CD4-positive, alpha-beta T cell treated with Interleukin-10 for 1 hour (primary cell): ENCODE measurements around the gene KCNQ1.

Experiments used
- DNase-seq: peaks from one replicate; pipeline ENCODE4 v3.0.0-alpha.2; 2020

Gene KCNQ1

DNA sequence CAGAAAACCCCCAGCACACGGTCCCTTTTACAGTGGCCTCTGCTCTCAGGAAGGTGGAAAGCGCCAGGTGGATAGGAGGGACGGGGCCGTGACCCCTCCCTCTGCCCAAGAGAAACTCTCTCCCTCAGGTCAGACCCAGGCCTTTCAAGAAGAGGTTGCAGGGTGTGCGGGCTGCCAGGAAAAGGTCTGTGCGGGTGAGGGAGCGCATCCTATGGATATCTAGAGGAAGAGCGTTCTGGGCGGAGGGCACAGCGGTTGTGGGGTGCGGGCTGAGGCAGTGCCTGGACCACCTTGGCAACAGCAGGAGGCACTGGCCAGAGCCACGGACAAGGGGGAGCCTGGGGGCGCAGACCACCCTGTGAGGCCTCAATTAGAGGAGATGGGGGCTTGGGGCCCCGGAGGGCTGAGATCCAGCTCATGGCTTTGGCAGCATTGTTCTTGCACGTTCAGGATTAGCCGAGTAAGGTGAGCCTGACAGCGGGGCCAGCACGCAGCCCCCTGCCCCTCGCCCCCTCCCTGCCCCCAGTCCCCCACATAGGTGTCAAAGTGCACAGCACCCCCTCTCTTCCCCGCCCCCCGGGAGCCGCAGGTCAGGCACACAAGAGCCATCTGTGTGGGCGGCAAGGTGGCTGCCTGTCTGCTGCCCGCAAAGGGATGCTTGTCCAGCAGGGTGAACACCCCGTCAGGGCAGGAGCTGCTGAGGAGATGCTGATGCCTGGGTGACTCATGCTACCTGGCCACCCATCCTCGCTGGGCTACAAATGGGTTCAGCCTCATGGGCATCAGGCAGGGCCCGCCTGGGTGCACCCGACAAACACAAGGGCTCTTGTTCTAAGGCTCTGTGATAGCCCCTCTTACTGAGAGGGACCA is 347.8 kb downstream of the KCNQ1 start:
- no peak for DNase-seq

DNA sequence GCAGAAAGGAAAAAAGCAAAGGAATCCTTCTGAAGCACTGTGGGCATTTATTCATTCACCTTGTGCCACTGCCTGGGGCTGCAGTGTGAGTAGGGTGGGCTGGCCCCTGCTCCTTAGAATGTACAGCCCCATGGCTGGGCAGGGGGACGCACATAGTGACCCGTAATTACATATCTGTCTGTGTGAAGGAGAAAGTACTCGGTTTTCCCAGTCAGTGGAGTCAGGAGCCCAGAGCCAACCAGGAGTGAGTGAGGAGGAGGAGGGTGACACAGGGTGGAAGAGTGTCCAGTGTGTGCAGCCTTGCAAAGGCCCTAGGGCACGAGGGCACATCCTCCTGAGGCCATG is 348.9 kb downstream of the KCNQ1 start:
- no peak for DNase-seq

DNA sequence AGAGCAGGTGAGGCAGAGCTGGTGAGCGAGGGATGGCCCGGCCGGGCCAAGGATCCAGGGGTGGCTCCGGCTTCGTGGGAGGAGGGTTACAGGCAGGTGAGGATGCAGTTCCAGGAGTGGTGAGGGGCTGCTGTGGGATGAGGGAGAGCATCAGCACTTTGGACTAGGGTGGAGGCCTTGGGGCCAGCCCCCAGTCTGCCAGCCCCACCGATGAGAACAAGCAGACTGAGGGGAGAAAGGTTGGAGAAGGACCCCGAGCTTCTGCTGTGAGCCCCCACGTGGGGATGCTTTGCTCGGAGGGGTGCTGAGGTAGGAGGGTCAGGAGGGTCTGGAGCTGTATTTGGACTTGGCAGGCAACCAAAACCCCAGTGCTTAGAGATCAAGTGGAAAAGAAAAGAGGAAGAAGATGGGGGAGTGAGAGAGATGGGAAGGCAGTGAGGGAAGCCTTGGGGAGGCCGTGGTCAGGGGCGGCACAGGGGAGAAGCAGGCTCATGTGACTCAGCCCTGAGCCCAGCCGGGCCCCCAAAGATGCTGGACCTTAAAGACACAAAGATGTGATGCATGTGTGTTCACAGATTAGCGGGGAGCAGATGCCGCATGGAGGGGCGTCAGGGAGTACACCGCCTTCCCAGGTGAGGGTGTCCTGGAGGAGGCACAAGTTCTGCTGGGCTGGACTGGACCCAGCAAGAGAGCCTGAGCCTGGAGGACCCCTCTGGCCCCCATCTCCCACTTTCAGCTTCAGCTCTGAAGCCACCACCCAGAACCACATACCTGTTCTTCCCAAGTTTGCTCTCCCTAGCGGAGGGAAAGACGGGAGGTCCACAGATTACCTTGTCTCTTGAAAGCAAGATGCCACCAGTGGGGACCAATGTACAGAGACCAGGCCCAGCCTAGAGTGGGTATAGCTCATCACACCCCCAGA is 349.5 kb downstream of the KCNQ1 start:
- DNase-seq: no peak

DNA sequence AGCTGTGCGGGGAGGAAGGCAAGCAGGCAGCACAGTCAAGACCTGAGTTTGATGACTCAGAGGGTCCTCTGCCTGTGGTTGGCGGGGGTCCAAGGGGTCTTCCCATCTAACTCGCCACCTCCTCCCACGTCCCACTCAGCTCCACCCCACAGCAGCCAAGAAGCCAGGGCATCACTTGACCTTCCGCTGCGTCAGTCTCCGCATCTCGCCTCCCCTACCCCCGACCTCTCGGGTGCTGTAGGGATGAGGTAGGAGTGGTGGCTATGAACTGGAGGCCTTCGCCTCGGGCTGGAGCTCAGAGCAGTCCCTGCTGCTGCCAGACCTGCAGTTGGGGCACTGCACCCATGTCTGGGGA is 350.1 kb downstream of the KCNQ1 start:
- no peak for DNase-seq

DNA sequence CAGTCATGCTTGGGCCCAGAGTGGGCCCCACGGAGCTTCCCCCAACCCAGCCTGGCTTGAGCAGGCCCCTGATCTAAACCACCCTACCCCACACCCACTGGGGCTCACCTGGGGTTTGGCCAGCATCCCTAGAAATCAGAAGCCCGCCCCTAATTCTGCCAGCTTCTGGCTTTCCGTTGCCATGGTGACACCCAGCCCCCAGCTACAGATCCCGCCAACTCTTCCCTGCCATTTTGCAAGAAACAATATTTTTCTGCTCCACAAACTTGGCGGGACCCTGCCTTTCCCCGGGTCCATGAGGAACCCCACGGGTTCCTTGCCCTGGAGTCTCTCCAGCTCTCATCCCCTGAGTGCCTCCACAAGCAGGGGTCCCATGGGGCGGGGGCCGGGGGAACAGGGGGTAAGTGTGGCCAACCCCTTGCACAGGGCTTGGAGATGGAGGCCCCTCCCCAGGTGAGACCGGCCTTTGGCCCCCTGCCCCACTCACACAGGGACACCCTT is 350.7 kb downstream of the KCNQ1 start:
- DNase-seq: no peak

DNA sequence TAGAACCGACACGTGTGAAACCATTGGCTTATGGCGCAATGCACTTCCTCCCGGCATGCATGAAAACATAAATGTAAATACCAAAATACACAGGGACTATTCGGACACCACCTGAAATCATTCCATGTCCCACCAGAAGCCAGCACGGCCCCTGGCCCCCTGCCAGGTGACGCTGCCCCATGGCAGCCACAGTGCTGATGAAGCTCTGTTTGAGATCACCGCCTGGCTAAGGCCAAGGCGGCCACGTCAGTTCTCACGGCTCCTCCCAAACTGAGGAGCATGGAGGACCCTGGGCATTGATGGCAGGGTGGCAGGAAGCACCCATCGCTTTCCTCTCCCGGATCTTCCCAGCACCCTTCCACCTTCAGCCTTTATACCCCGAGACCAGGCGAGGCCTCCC is 351.3 kb downstream of the KCNQ1 start:
- no peak for DNase-seq

DNA sequence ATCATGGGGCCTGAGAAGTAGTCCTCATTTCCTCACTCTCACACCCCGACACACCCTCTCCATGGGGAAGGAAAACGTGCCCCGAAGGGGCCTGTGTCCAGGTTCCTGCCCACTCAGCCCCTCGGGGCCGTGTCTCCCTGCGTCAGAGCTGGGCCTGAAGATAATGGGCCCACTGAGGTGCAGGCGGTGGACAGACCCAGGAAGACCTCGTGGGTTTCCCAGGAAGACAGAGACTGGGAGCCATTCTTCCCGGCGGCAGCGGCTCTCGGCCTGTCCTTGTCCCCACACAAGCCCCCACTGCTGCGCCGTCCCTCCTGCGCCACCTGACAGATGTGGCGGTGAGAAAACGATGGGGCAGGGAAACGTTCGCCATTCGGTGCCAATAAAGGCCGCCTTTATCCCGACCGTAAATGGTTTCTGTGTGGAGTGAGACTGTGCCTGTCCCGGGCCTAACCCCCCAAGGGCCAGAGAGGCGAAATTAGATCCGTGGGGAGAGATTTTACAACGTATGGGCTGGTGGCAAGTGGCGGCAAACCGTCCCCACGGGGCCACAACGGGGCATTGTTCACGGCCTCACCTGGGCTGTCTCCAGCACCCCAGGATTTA is 351.8 kb downstream of the KCNQ1 start:
- no peak for DNase-seq

DNA sequence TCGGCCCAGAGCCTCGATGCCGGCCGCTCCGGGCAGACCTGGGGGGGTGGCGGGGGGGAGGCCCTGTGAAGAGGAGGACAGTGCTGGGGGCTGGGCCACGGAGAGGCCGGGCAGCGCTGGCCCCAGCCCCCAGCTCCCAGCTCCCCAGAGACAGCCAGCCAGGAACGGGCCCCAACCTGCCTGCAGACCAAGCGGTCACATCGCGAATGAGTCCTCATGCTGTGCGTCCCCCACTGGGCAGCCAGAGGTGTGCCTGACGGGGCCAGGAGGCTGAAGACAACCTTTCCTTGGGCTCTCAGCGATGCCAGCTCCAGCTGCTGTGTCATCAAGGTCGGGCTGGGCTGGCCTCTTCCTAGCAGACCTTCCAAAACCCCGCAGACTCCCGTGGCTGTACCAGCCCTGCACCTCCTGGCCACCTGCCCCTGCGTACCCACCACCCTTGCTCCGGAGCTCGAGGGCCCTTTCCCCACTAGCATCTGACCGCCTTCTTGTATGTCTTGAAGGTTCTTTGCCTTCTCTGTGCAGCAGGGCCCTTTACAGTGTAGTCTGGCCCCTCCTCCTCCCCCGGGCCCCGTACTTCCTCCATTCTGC is 352.4 kb downstream of the KCNQ1 start:
- DNase-seq: no peak

DNA sequence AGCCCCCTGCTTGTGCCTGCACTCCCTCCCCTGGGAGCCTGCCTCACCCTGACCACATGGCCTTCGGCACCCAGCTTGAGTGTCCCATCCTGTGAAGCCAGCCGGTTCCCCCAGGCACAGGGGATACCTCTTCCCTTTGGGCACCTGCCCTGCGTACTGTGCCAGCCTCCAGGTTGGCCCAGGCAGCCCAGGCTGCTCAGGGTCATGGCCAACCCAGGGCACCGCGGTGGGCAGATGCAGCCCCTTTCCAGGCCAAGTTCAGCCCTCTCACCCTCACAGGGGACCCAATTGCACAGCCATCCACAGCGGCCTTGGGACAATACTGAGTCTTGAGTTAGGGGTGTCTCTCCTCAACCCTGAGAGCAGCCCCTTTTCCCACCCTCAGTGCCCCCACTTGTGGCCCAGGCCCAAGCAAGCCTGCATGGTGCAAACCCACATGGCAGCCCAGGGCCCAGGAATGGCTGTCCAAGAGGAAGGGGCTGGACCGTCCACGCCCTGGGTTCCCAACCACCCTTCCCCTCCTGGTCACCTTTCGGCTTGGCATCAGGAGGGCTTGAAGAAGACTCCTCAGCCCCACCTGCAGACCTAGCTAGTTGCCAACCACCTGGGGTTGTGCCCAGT is 353.0 kb downstream of the KCNQ1 start:
- no peak for DNase-seq

DNA sequence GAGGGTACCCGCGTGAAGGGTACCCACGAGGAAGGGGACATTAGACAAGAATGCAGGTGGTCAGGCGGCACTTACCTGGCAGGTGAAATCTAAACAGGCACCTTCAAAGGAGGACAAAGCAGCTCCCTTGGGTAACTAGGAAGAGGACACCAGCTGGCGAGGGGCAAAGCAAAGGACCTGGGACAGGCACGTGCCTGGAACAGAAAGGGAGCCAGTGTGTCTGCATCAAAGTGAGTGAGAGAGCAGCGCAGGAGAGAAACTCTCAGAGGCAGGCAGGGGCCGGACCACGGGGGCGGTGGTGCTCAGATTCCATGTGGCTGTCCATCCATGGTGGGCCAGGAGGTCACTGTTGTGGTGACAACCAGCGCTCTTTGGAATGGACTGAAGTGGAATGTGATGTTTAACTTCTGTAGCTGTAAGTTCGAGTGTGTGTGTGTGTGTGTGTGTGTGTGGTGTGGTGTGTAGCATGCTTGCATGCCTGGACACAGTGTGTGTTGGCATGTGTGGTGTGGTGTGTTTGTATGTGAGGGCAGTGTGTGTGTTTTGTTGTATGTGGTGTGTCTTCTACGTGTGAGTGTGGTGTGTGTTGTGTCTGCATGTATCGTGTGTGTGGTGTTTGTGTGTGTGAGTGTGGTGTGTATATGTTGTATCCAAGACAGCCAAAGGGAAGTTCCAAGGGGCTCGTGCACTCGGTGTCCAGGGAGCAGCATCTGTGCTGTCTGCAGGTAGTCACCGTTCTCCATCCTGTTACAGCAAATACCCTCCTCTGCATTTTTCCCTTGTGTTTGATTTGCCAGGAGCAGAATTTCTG is 354.3 kb downstream of the KCNQ1 start:
- no peak for DNase-seq

DNA sequence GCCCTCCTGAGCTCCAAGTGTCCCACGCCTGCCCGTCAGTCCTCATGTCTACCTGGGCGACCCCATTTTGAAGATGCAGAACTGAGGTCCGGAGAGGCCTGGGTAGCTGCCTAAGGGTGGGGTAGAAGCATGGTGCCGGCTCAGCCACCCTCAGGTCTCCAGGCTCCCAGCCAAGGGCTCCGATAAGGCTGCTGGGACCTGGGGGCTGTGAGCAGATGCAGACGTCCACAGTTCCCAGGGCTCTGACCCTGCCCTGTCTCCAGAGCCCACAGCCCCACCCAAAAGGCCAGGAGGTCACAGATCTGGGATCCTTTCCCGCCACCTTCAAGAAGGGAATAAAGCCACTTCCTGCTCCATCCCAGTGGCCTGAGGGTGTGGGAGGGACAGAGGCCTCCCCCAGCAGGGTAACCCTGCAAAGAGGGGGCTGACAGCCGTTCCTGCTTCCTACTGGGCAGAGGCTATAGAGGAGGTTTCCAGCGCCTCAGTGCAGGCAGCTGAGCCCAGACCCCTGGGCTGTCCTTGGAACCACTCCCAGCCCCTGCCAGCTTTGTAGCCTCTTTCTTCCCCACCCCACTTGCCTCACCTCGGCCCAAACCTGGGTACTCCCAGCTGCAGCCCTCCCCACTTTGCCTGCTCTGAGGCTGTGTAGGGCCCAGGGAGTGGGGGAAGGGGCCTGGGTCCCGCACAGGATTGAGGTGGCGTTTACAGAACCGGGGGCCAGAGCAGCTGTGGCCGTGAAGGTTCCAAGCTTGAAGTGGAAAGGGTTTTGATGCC is 355.3 kb downstream of the KCNQ1 start:
- no peak for DNase-seq

DNA sequence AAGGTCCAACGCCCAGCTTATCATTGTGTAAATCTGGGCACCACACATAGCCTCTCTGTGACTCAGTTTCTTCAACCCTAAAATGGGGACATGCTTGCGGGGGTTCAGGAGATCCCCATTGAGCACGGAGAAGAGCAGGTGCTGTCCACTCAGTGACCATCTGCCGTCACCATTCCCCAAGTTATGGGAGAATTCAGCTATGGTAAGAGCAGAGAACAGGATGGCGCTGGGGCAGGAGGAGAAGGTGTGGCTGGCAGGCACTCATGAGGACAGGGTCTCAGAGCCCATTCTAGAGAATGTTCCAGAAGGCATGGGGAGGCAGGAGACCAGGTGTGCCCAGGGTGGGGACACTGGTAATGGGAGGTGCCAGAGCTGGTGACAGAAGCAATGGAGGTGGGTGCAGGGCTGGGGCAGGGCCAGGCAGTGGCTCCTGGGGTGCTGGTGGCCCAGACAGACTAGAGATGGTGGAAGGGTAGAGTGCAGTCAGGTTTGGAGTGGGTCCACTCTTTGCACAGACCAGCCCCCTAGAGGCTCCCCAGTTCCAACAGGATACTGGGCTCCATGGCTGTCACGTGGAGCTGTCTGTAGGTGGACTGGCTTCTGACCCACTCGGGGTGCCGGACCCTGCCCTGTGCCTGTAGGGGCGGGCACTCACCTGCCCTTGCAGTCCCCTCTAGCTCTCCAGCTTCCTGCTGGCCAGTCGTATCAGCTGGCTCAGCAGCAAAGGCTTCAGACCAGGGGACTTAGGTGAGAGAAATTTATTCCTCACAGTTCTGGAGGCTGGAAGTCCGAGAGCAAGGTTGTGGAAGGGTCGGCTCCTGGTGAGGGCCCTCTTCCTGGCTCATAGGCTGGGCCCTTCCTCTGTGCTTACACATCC is 356.1 kb downstream of the KCNQ1 start:
- DNase-seq: no peak

DNA sequence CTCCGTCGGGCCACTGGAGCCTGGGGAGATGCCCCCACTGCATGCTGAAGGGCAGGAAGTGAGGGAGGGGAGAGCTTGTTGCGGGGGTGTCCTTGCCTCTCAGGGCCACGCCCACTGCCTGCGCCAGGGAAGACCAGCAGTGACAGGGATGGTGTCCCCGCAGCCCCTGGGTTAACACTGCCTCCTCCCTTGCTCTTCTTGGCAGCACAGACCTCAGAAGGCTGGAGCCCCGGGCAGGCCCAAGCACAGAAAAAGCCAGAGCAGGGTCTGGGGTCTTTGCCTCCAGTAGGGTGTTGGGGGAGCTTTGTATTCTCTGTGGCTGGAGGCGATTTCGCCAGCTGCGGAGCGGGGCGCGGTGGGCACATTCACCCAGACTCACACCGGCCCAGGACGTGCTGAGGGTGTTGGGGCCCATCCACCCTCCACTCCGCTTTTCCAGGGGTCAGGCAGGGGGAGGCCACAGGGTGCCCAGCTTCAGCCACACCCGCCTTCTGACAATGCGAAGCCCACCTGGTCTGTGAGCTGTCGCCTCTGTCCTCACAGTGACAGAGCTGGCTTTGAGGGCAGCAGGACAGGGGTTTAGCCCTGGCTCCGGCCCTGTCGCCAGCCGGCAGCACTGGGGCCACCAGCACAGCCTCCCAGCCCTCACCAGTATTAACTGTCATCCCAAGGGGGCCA is 357.0 kb downstream of the KCNQ1 start:
- DNase-seq: no peak

DNA sequence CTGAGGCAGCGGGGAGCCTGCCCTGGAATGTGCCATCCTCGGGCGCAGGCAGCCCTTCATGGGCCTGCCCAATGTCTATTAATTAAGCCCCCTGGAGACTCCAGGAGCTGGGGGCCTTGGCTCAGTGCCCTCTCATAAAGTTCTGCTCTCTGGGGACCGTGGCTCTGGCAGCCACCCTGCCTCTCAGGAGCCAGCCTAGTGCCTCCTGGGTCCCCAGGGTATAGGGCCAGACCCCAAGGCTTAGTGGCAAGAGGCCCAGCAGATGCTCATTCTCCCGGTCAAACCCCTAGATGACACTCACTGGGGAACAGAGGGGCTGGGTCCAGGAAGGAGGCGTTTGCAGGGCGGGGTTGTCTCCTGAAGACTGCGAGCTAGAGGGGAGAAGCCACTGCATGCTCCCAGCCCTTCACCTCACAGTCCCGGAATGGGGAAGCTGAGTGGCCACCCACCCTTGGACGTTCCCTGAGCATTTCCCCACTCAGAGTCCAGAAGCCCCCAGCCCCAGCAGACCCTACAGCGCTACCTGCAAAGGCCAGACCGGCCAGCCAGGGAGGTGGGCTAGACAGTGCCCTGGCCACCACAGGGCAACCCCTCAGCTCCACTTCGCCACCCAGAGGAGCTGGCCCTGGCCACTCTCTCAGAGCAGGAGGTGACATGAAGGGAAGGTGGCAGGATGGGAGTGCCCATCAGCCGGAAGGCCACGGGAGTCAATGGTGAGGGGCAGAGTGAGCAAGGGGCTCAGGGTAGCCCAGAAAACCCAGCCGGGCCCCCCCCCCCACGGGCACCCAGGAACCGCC is 357.8 kb downstream of the KCNQ1 start:
- no peak for DNase-seq

DNA sequence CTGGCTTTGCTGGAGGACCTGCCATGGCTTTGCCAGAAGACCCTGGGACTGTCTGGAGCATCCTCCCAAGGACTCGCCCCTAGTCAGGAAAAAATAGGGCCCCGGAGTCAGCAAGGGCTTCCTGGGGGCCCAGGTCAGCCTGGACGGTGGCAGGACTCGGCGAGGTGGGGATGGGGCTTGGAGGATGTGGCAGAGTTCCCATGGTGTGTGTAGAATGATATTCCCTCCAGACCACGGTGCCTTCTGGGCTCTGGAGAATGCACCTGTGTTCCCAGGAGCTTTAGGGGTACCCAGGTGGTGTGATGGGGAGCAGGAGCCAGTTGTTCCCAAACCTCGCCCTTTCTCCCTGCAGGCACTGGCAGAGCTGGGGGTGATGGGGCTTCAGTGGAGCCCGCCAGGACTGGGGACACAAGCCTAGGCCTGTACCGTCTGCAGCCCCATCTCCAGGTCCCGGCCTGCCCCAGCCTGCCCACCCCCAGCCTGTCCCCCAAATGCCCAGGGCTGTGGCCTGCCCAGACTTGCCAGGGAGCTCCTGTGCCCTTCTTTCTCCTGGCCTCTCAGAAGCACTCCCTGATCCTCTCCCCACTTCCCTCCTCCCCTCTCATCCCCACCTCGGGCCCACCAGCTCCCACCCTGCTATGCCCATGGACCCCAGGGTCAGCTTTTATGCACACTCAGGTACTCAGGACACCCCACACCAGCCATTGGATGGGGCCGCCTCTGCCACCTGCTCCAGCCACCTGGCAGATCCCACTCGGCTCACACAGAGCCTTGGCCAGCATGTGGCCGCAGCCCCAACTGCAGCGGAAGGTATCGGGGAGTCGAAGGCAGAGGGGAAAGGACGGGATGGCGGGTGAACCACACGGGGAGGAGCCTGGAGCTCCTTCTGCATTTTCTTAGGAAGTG is 358.6 kb downstream of the KCNQ1 start:
- no peak for DNase-seq

DNA sequence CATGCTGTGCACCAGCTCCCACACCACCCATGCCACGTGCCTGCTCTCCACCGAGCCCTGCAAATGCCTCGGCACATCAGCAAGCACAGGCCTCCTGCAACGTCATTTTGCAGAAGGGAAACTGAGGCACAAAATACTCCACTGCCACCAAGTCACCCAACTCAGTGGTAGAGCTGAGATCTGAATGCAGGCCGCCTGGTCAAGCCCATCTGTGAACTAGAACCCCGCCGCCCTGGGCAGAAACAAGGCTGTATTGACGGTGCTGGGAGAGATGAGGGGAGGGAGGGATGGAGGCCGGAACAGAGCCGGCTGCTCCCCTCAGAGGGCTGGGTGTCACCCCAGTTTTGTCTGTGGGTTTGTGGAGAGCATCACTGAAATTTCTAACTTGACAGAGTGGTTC is 359.4 kb downstream of the KCNQ1 start:
- no peak for DNase-seq

DNA sequence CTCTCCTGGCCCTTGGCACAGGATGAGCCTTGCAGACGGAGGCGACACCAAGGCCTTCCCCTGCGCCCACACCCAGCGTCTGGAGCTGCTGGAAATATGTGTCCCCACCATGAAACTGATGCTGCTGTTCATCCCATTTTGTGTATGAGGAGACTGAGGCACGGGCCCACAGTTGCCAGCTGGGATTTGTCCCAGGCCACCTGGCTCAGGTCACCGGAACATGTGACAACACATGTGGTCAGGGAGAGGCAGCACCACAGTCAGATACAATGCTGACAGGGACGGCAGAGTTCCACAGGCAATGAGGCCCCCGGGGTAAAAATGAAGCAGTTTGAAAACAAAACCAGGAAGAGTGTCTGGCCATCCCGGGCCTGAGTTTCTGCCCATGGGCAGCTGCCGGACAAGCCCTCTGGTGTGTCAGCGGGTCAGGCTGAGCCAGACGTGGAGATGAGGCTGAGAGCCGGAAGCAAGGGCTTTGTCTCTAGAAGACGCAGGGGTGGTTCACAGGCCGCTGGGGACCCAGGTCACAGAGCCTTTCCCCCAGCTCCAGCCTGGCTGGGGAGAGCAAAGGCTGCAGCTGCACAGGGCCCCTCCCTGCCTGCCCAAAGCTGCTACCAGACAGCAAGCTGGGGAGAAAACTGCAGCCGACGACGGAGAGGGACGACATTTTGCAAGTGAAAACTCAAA is 360.0 kb downstream of the KCNQ1 start:
- no peak for DNase-seq
